NOMO-1 treated with dmso at 0.1 percent for 144 hours (cell line): Measurements from ENCODE around the gene C1R.

Experiments used
- DNase-seq: peaks from one replicate; lab custom pipeline; 2025; ENCODE audit not compliant: unreplicated experiment; lab: John Stamatoyannopoulos, UW

Gene C1R

GRCh38 chr12:7099290-7099996 lies 7.2 kb upstream of the C1R start:
- peak; percentile 27 for DNase-seq

GRCh38 chr12:7096979-7097378 lies 4.7 kb upstream of the C1R start:
- no peak for DNase-seq

- DNase-seq: no peak
These were observed 4.0 kb upstream of the C1R start for GRCh38 chr12:7096006-7096932.

GRCh38 chr12:7093892-7094291 lies 1.6 kb upstream of the C1R start:
- DNase-seq: no peak

- no peak for DNase-seq
These were observed 1.2 kb upstream of the C1R start for GRCh38 chr12:7093486-7093885.

- DNase-seq: no peak
These were observed 778 bp upstream of the C1R start for GRCh38 chr12:7092986-7093460.

GRCh38 chr12:7091660-7092228 lies 501 bp downstream of the C1R start:
- DNase-seq: no peak

- DNase-seq: no peak
These were observed 1.1 kb downstream of the C1R start for GRCh38 chr12:7091171-7091570.

- no peak for DNase-seq
These were observed 1.8 kb downstream of the C1R start for GRCh38 chr12:7090222-7090998.

GRCh38 chr12:7089196-7089871 lies 2.9 kb downstream of the C1R start:
- DNase-seq: no peak

- no peak for DNase-seq
These were observed 9.1 kb downstream of the C1R start for GRCh38 chr12:7083125-7083524.

GRCh38 chr12:7081037-7081436 lies 11.2 kb downstream of the C1R start:
- no peak for DNase-seq

GRCh38 chr12:7079826-7080125 lies 12.5 kb downstream of the C1R start:
- DNase-seq: no peak

GRCh38 chr12:7078163-7078562 lies 14.1 kb downstream of the C1R start:
- DNase-seq: no peak

- DNase-seq: no peak
These were observed 15.8 kb downstream of the C1R start for GRCh38 chr12:7076493-7076892.

GRCh38 chr12:7075939-7076338 lies 16.3 kb downstream of the C1R start:
- DNase-seq: no peak

- DNase-seq: no peak
These were observed 16.7 kb downstream of the C1R start for GRCh38 chr12:7075518-7075917.

- DNase-seq: no peak
These were observed 18.3 kb downstream of the C1R start for GRCh38 chr12:7073946-7074345.

- no peak for DNase-seq
These were observed 19.7 kb downstream of the C1R start for GRCh38 chr12:7072554-7072953.

GRCh38 chr12:7072035-7072434 lies 20.2 kb downstream of the C1R start:
- no peak for DNase-seq

- no peak for DNase-seq
These were observed 22.9 kb downstream of the C1R start for GRCh38 chr12:7069386-7069785.
